Ramos (cell line): Measurements from ENCODE around the gene TMEM161A.
"Not testable (repeated sequence)": the region's sequence is repeated elsewhere in the genome, so short reads cannot be mapped to it uniquely, and the experiment has no call there.

Experiments
- in situ Hi-C: fragments of 300-500 bp; cut with MboI; formaldehyde crosslinking; loops from one replicate; pipeline ENCODE4 v1.14.3; 2022; ENCODE audit warnings: low sequenced_read_pairs; ENCODE audit not compliant: unreplicated experiment

TMEM161A gene

GRCh38 chr19:19157808-19158207 is 19.5 kb upstream of the TMEM161A start:
- in situ Hi-C loops = no loop called here

DNA sequence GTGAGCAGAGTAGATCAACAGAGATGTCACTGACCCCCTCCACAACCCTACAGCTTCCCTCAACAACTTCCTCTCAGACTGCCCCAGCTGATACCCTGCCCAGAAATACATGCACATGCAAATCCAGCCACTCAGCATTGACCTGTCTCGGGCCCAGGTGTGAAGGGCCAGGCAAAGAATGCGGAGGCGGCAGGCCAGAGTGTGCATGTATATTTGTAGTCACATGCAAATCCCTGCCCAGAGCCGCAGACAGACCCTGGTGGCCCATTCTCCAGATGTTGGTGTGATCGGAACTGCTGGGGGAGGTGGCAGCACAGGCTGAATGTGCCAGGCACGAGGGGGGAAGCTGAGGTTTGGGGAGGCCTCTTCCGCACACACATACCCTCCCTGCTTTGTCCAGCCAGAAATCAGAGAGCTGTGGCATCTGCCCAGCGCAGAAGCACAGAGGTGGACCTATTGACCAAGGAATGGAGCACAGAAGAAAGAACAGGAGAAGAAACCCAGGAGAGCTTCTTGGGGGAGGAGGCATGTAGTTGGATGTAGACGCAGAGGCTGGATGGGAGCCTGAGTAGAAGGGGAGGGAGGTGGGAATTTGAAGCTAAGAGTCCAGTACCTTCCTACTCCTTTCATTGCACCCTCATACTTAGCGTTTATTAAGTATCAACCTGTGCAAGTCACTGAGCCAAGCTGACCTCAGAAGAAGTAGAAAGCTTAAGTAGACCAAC is 17.4 kb upstream of the TMEM161A start:
- in situ Hi-C loops = no loop called here

DNA sequence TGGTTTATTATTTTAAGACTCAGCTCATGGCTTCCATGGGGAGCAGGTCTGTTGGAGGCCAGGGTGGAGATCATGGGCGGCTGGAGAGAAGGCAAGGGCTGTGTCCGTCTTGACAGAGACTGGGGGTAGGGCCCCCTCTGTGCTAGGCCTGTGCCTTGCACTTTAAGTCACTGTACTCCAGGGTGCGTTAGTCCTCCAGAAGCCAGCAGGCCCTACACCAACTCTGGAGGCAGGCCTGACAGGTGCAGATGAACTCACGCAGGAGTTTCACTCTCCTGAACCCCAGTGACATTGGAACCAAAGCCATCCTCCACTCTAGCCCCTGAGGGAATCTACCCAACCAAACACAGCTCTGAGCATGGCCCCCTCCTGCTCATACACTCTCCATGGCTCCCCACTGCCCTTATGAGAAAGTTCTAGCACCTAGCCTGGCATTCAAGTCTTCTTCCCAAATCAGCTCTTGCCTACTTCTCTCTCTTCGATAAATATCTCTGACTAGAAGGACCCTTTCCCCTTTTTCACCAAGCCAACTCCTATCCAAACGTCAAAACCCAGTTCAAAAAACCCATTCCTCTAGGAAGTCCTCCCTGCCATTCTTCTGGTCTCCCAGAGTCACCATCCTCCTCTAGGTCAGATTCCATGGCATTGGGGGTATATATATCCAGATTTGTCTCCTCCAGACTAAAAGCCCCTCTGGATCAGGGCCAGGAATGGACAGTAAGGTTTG is 16.7 kb upstream of the TMEM161A start:
- in situ Hi-C loops = no loop called here

DNA sequence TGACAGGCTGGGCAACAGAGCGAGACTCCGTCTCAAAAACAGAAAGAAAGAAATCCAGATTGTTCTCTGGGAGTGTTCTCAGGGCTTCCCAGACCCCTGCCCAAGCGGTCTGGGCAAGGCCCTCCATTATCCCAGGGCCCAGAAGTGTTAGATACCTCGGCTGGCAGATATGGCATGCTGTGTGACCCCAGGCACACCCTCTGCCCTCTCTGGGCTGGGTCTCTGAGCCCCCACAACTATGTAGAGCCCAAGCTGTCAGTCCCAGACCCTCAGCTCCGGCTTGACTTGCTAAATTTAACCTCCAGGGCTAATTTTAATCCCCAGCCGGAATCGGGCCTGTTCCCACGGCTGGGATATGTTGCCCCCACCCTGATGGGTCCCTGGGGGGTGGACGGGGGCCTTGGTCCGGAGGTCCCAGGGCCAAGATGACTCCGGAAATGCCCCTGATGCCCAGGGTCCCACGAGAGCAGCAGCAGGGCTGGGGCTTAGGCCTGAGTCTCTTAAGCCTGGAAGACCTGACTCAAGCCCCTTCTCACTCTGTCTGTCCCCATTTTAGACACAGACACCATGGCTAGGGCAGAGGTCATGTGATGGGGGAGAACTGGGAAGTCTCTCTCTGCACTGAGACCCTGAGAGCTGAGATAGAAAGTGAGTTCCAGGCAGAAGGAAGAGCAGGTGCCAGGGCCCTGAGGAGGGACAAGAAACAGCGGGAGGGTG is 14.5 kb upstream of the TMEM161A start:
- in situ Hi-C loops = no loop called here

- in situ Hi-C loops = no loop called here
Measured at GRCh38 chr19:19151418-19151817, 13.1 kb upstream of the TMEM161A start.

DNA sequence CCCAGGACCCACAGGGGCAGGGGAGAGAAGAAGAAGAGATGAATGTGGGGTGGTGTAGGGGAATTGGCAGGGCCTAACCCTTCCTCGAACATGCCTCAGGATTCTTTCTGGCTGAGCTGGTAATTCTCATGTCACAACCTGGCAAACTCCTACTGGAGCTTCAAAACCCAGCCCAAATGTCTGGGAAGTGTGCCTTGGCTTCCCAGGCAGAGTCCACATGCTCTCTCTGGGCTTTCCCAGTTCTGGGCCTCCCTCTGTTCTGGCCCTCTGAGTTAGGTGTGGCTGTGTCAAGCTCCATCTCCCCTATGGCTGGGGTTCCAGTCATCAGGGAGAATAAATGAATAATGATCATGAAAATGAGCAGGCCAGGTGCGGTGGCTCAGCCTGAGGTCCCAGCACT is 11.2 kb upstream of the TMEM161A start:
- in situ Hi-C loops = no loop called here

- in situ Hi-C loops = not testable (repeated sequence)
Measured at GRCh38 chr19:19148504-19148903, 10.2 kb upstream of the TMEM161A start.

GRCh38 chr19:19147344-19147743 is 9.1 kb upstream of the TMEM161A start:
- in situ Hi-C loops = no loop called here

DNA sequence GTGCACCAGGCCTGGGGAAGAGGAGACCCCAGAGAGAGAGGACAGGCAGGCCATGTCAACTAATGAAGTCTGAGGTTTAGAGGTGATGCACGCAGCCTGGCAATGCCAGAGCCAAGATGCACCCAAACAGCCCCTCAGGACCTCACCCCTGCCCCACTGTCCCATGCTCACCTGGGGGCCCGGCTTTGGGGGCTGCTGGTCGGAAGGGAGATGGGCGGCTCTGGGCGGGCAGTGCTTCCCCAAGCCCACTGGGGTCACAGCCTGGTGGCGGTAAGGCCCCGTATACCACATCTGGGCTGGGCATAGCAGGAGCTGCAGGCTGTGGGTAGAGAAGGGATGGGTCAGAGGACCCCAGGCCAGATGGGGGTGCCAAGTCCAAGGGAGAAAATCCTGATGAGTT is 8.6 kb upstream of the TMEM161A start:
- in situ Hi-C loops = no loop called here

DNA sequence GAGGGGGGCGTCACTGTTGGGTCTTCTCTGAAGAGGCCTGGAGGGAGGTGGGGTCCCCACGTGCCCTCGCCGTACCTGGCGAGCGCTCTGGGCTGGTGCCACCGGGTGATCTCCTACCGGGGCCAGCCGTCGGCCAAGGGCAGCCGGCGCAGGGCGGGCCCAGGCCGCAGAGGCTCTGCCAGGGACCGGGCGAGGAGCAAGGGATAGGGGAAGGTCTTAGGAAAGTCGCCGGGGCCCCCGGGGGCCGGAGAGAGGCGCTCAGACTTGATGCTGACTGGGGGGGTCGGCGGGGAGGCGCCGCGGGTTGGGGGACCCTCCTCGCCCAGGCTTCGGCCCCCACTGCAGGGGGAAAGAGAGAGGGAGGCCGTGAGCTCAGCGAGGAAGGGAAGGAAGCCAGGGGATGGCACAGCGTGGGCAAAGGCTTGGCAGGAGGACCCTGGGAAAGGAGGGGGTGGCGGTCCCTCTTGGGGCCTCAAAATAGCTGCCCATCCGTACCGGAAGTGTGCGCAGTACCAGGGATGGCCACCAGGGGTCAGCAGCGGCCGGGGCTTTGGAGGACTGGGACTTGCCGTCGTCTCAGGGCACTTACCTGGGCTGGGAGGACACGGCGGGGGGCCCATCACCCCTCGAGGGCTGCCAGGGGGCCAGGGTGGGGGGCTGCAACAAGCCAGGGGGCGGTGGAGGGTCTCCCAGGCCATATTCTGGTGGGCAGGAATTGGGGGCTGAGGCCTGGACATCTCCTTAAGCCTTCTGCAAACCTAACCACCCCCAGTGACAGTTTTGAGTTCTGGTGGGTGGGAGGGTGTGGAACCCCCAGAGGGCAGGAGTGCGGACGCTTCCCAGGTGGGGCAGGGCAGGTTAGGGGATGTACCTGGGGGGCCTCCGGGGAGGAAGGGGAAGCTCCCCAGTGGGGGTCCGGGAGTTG is 7.7 kb upstream of the TMEM161A start:
- in situ Hi-C loops = no loop called here

GRCh38 chr19:19145281-19145680 is 7.0 kb upstream of the TMEM161A start:
- in situ Hi-C loops = no loop called here

DNA sequence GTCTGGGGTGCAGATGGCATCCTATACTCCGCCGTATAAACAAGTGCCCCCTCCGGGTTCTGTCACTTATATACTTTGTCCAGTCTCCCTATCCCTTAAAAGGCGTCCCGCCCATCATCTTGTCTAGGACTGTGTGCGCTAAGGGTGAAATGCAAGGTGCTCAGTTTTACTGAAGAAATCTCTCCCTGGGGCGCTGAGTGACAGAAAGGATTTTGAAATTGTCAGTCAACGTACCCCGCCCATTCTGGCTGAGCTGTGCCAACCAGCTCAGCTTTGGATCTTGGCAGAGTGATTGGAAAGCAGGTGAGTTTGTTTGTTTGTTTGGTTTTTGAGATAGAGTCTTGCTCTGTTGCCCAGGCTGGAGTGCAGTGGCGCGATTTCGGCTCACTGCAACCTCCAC is 4.1 kb upstream of the TMEM161A start:
- in situ Hi-C loops = no loop called here

GRCh38 chr19:19140476-19140875 is 2.2 kb upstream of the TMEM161A start:
- in situ Hi-C loops = no loop called here

DNA sequence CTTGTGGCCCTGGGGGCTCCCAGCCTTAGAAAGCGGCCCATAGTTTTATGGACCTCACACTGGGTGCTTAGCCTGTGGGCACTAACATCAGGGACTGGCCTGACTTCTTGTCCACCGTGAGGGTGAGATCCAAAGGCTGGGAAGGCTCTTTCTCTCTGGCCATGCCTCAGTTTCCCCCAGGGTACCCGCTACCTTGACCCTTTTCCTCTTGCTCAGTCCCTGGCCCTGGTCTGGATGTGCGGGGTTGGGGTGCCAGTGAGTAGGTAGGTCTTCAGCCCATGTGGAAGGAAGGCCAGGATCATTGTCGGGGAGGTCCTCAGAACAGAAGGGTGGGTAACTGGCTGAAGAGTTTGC is 1.6 kb upstream of the TMEM161A start:
- in situ Hi-C loops = no loop called here

DNA sequence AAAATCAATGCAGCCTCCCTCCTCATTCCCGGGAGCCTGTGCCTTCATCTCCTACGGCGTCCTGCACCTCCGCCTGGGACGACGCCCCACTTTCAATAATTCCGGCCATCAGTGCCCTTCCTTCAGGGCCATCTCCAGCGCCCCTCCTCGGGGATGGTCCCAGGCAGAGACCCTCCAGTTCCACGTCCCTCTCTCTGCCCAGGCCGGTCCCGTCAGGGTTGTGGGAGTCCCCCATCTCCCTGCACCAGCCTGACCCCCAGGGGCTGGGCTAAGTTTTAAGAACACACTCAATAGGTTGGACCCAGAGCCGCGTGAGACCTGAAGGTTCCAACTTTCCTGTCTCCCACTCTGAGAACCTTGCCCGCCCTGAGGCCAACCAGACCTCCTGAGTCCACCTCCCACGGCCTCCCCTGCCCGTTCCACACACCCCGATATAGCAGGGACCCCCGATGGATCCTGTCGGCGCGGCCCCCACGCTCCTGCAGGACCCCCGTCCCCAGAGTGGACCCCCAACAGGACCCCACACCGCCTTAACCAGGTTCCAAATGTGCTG is 646 bp downstream of the TMEM161A start:
- in situ Hi-C loops = no loop called here

DNA sequence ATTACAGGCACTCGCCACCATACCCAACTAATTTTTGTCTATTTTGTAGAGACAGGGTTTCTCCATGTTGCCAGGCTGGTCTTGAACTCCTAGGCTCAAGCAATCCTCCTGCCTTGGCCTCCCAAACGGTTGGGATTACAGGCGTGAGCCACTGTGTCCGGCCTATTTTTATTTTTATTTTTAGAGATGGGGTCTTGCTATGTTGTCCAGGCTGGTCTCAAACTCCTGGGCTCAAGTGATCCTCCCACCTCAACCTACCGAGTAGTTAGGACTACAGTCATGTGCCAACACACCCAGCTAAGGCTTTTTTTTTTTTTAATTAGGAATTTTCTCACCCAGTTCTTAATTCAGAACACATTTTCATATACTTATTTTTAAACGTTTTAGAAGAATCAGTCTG is 2.6 kb downstream of the TMEM161A start:
- in situ Hi-C loops = not testable (repeated sequence)

DNA sequence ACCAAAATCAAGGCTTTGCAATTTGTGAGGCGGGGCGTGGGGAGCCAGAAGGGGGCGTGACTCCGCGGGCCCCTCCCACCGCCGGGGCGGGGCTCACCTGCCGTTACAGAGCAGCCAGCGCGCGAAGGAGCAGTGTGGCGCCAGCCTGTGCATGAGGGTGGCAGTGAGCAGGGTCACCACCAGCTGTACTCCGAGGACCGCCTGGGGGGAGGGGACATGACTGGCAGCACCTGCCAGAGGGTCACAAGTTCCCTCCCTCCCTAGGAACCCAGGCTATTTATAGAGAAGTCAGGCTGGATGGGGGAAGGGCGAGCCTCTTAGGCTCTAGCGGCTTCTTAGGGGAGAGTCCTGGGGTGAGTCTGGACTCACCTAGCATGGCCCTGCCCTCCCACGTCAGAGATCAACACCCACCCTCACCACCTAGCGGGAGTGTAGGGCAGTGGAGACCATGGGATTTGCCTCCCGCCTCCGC is 3.6 kb downstream of the TMEM161A start:
- in situ Hi-C loops = no loop called here

DNA sequence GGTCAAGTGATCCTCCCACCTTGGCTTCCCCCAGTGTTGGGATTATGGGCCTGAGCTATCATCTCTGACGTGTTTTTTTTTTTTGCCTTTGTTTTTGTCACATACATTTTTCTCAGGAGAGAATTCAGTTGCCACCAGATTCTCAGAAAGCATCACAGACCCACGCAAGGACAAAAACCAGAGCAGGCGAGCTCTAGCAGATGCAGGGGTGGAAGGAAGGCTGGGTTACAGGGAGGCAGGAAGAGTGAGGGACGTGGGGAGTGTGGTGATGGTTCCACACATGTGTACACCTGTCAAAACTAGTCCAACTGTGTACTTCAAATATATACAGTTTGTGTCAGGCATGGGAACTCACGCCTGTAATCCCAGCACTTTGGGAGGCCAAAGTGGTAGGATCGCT is 4.3 kb downstream of the TMEM161A start:
- in situ Hi-C loops = no loop called here

- in situ Hi-C loops = no loop called here
Measured at GRCh38 chr19:19132912-19133311, 5.4 kb downstream of the TMEM161A start.

- in situ Hi-C loops = no loop called here
Measured at GRCh38 chr19:19131989-19132388, 6.3 kb downstream of the TMEM161A start.
